ENCODE results near the gene ABTB2. TPM values are rescaled to one million over a fixed set of nuclear protein-coding genes. Genes with fewer than 3 reads are reported as not detected.

The ABTB2 gene
- total and polyA plus RNA-seq, 2 of the 8 experiments (the other 6 are each of a cell fraction or from before 2014, with no cell fraction given): 7.7 to 10.2 TPM

DNA sequence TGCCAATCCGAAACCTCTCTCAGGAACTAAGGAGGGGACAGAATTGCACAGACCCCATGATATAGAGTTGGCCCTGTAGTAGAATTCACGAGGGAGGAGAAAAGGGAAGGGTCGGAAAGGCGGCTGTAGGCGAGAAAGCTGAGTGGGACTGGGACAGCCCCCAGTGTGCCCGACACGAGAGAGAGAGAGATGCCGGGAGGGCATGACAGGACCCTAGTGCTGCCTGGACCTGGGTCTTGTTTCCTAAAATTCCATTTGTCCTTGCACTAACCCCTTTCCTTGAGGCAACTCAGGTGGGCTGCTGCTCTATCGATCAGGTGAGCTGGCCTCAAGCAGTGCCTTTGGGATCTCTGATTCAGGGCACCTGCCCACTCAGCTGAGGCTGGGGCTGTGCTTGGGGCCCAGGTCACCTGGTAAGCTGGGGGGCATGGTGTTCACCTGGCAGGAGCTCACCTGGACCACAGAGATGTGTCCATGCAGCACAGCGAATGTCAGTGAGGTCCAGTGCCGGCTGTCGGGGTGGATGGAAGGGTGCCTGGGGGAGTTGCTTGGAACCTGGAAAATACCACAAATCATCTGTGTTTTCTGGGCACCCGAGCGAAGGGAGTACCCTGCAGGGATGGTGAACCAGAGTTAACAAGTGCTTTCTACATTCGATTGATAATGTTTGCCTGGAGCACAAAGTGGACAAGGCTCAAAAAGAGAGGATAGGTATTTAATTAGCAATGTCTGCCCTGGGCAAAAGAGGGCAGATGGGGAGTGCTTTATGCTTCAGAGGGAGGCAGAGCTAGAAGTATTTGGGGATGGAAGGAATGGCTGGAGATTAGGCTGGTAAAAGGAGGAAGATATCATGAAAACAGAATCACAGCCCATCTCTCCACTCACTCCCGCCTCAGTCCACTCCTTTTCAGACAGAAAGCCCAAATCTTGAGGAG is 190.7 kb downstream of the ABTB2 start:
- Histone ChIP-seq H3K23ac (ENCODE audit: insufficient read length) (no peak overlapping the region), H3K9me3 (ENCODE audit: insufficient read depth in 2 of 2, low read depth in 1 of 2, low read length in 1 of 2) (no peaks in the 10 kb centered on the region), H4K5ac (ENCODE audit: insufficient read length, low read depth, low read length) (no peak overlapping the region), H2BK5ac (ENCODE audit: low read depth, low read length) (no peak overlapping the region), H2AFZ (ENCODE audit: low read length) (no peak overlapping the region), H2BK120ac (replicated peaks; ENCODE audit: low read depth, low read length) (no peak overlapping the region), H3K14ac (ENCODE audit: insufficient read length) (no peak overlapping the region), H2BK15ac (ENCODE audit: low read length) (no peak overlapping the region), H2AK5ac (ENCODE audit: low read depth, low read length) (no peak overlapping the region), H3K36me3 (ENCODE audit: control insufficient read depth in 2 of 4, insufficient read depth in 4 of 4, low read length in 3 of 4) (no peaks in the 10 kb centered on the region), H3K27ac (ENCODE audit: low read depth, low read length) (no peak overlapping the region), H3K79me2 (ENCODE audit: control insufficient read depth in 1 of 2, insufficient read depth in 2 of 2, low read length in 2 of 2) (no peaks in the 10 kb centered on the region), H3K4me2 (ENCODE audit: insufficient read depth in 1 of 2, low read depth in 2 of 2, low read length in 2 of 2) (no peak overlapping the region), H3K4ac (replicated peaks; ENCODE audit: insufficient read length, low read depth, low read length) (no peak overlapping the region), H2BK12ac (ENCODE audit: low read depth, low read length) (no peak overlapping the region), H3K23me2 (ENCODE audit: low read depth, low read length) (no peaks in the 10 kb centered on the region), H4K91ac (replicated peaks; ENCODE audit: insufficient read length, low read length) (no peak overlapping the region), H3K56ac (replicated peaks; ENCODE audit: insufficient read length, low read depth, low read length) (no peak overlapping the region), H3K79me1 (ENCODE audit: low read depth, low read length) (no peaks in the 10 kb centered on the region), H4K8ac (ENCODE audit: extremely low read depth, insufficient read depth, low read length) (no peak overlapping the region), H3K4me3 (ENCODE audit: extremely low read depth in 1 of 4, insufficient read depth in 2 of 4, low read depth in 3 of 4, low read length in 4 of 4) (no peak overlapping the region), H3K27me3 (replicated peaks in 1 of 4; ENCODE audit: control insufficient read depth in 3 of 4, extremely low read depth in 1 of 4, insufficient read depth in 3 of 4, low read length in 3 of 4) (no peaks in the 10 kb centered on the region), H3K9ac (replicated peaks in 1 of 4; ENCODE audit: extremely low read depth in 1 of 4, low read depth in 3 of 4, low read length in 3 of 4) (no peak overlapping the region), H2BK20ac (ENCODE audit: low read length) (no peak overlapping the region), H4K20me1 (replicated peaks in 1 of 2; ENCODE audit: control insufficient read depth in 1 of 2, insufficient read depth in 2 of 2, low read length in 2 of 2) (peaks cover 0 to 4% of the 10 kb centered on the region in 2 experiments), H3K4me1 (replicated peaks in 1 of 4; ENCODE audit: control insufficient read depth in 3 of 4, insufficient read depth in 4 of 4, low read length in 3 of 4) (no peaks in the 10 kb centered on the region), H3K18ac (ENCODE audit: extremely low read depth, low read length) (no peak overlapping the region)
- DNase-seq (ENCODE audit: low read depth in 1 of 2, low spot score in 2 of 2) (no peak), FAIRE-seq (no peak)
- ChIA-PET POLR2A (ENCODE audit: partially characterized antibody) (no interaction called here), CTCF (ENCODE audit: partially characterized antibody) (interaction anchor here (0.8 to 9.8 kb wide), 7 partner anchors 12 to 198 kb away, joined by 3 to 89 read pairs (median 4); partner anchors contain the start of gene ABTB2)
- WGBS, 2 experiments (ENCODE audit: extremely low coverage in 1 of 2, insufficient coverage in 1 of 2, insufficient read length in 1 of 2, insufficient replicate concordance in 2 of 2, low coverage in 1 of 2, low lambda C conversion rate in 2 of 2, missing lambda C conversion rate in 1 of 2): 93% methylated on average over 16 of the region's 16 CpGs; no CpG with 5 or more reads in 1 of the 2 experiments
- TF ChIP-seq MAFK (IDR thresholded peaks at IDR 0.05; ENCODE audit: low read depth, low read length) (no peak), TEAD4 (IDR thresholded peaks at IDR 0.05; ENCODE audit: low read depth, low read length) (no peak), SIRT6 (IDR thresholded peaks at IDR 0.05; ENCODE audit: low read length) (no peak), SP4 (IDR thresholded peaks at IDR 0.05; ENCODE audit: low read length) (no peak), FOSL1 (IDR thresholded peaks at IDR 0.05; ENCODE audit: insufficient read depth, low read depth, low read length) (no peak), RNF2 (IDR thresholded peaks at IDR 0.05; ENCODE audit: borderline replicate concordance, low read depth, low read length, missing control alignments, poor library complexity, severe bottlenecking) (no peak), NRF1 (IDR thresholded peaks at IDR 0.05; ENCODE audit: low read depth, low read length) (no peak), GTF2F1 (IDR thresholded peaks at IDR 0.05; ENCODE audit: borderline replicate concordance, low read depth, low read length) (no peak), GABPA (IDR thresholded peaks at IDR 0.05; ENCODE audit: borderline replicate concordance, insufficient read depth, low read length) (no peak), KDM5A (IDR thresholded peaks at IDR 0.05; ENCODE audit: low read length) (no peak), CBX5 (IDR thresholded peaks at IDR 0.05; ENCODE audit: low read depth, low read length) (no peak), TAF7 (optimal IDR thresholded peaks at IDR 0.05; ENCODE audit: borderline replicate concordance, low read depth, low read length) (no peak), SIX5 (IDR thresholded peaks at IDR 0.05; ENCODE audit: low read depth, low read length) (no peak)
